ENCODE results near the gene ARF6. TPM values are rescaled to one million over a fixed set of nuclear protein-coding genes. Genes with fewer than 3 reads are reported as not detected.

ARF6 gene
- total RNA-seq, 1 experiment from 2014 or later: 58.8 TPM

DNA sequence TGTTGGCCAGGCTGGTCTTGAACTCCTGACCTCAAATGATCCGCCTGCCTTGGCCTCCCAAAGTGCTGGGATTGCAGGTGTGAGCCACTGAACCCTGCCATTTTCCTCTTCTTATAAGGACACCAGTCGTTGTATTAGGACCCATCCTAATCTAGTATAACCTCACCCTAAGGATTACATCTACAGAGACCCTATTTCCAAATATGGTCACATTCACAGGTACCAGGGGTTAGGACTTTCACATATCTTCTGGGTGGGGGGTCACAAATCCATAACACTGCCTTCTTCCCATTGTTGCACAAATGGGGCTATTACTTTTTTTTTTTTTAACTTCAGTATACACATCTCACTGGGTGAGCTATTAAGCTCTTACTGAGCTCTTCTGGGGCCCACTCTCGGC, 38.6 kb downstream of the ARF6 start:
- Mint-ChIP-seq H3K4me1 (ENCODE audit: low read depth, unreplicated experiment) (peaks cover 7% of the 10 kb centered on the region), H3K36me3 (ENCODE audit: insufficient read depth, unreplicated experiment) (no peaks in the 10 kb centered on the region), H3K4me3 (ENCODE audit: unreplicated experiment) (no peak overlapping the region), H3K27me3 (ENCODE audit: insufficient read depth, unreplicated experiment) (no peaks in the 10 kb centered on the region), H3K9me3 (ENCODE audit: unreplicated experiment) (peaks cover 6% of the 10 kb centered on the region), H3K27ac (ENCODE audit: unreplicated experiment) (no peak overlapping the region)
- ChIA-PET CTCF (no interaction called here), POLR2A (no interaction called here)
- H3K9me3 ChIP-seq: no peaks in the 10 kb centered on the region
- H3K4me1 ChIP-seq: no peaks in the 10 kb centered on the region
- H3K36me3 ChIP-seq (ENCODE audit: control insufficient read depth, insufficient read depth, low read length): no peaks in the 10 kb centered on the region
- no peaks in the 10 kb centered on the region for H3K27me3 ChIP-seq (replicated peaks; ENCODE audit: control insufficient read depth, insufficient read depth, low read length)
- no peak for TF ChIP-seq CTCF (IDR thresholded peaks at IDR 0.05; ENCODE audit: insufficient read depth in 1 of 2, low read depth in 1 of 2, low read length in 1 of 2, severe bottlenecking in 1 of 2, unreplicated experiment in 1 of 2)
- DNase-seq: no peak
- BruUV-seq (replicated peaks): no TSS peak
- intact Hi-C loops (cut with micrococcal nuclease; ENCODE audit: unreplicated experiment): no loop called here
- no peak overlapping the region for H3K4me3 ChIP-seq (ENCODE audit: low read depth, low read length)

- no peak for TF ChIP-seq CTCF (IDR thresholded peaks at IDR 0.05; ENCODE audit: insufficient read depth in 1 of 2, low read depth in 1 of 2, low read length in 1 of 2, severe bottlenecking in 1 of 2, unreplicated experiment in 1 of 2)
- no TSS peak for BruUV-seq (replicated peaks)
- intact Hi-C loops (cut with micrococcal nuclease; ENCODE audit: unreplicated experiment): no loop called here
- H3K4me3 ChIP-seq (ENCODE audit: low read depth, low read length): no peak overlapping the region
- Mint-ChIP-seq H3K4me3 (ENCODE audit: unreplicated experiment) (no peak overlapping the region), H3K9me3 (ENCODE audit: unreplicated experiment) (peaks cover 13% of the 10 kb centered on the region), H3K27ac (ENCODE audit: unreplicated experiment) (no peak overlapping the region), H3K36me3 (ENCODE audit: insufficient read depth, unreplicated experiment) (no peaks in the 10 kb centered on the region), H3K27me3 (ENCODE audit: insufficient read depth, unreplicated experiment) (no peaks in the 10 kb centered on the region), H3K4me1 (ENCODE audit: low read depth, unreplicated experiment) (peaks cover 7% of the 10 kb centered on the region)
- no peak for DNase-seq
- ChIA-PET POLR2A (no interaction called here), CTCF (interaction anchor here (0.6 kb wide), 1 partner anchor 258 kb away, joined by 3 read pairs; no protein-coding TSS in a partner anchor)
- H3K9me3 ChIP-seq: peaks cover 7% of the 10 kb centered on the region
- no peaks in the 10 kb centered on the region for H3K36me3 ChIP-seq (ENCODE audit: control insufficient read depth, insufficient read depth, low read length)
- H3K27me3 ChIP-seq (replicated peaks; ENCODE audit: control insufficient read depth, insufficient read depth, low read length): no peaks in the 10 kb centered on the region
- H3K4me1 ChIP-seq: no peaks in the 10 kb centered on the region
Measured at GRCh38 chr14:49933128-49933527, 40.2 kb downstream of the ARF6 start.

DNA sequence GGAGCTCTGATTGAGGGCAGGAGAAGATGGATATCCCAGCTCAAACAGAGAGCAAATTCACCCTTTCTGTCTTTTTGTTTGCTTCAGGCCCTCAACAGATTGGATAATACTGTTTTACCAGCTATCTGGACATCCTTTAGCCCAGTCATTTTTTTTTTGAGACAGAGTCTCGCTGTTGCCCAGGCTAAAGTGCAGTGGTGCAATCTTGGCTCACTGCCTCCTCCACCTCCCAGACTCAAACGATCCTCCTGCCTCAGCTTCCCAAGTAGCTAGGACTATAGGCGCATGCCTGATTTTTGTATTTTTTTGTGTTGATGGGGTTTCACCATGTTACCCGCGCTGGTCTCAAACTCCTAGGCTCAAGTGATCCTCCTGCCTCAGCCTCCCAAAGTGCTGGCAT, 40.8 kb downstream of the ARF6 start:
- Mint-ChIP-seq H3K4me1 (ENCODE audit: low read depth, unreplicated experiment) (peaks cover 7% of the 10 kb centered on the region), H3K36me3 (ENCODE audit: insufficient read depth, unreplicated experiment) (no peaks in the 10 kb centered on the region), H3K27me3 (ENCODE audit: insufficient read depth, unreplicated experiment) (no peaks in the 10 kb centered on the region), H3K27ac (ENCODE audit: unreplicated experiment) (no peak overlapping the region), H3K4me3 (ENCODE audit: unreplicated experiment) (no peak overlapping the region), H3K9me3 (ENCODE audit: unreplicated experiment) (peaks cover 13% of the 10 kb centered on the region)
- CTCF ChIA-PET: no interaction called here
- H3K9me3 ChIP-seq: peaks cover 7% of the 10 kb centered on the region
- no peak for TF ChIP-seq CTCF (IDR thresholded peaks at IDR 0.05; ENCODE audit: insufficient read depth in 1 of 2, low read depth in 1 of 2, low read length in 1 of 2, severe bottlenecking in 1 of 2, unreplicated experiment in 1 of 2)
- POLR2A ChIA-PET: no interaction called here
- no peaks in the 10 kb centered on the region for H3K36me3 ChIP-seq (ENCODE audit: control insufficient read depth, insufficient read depth, low read length)
- intact Hi-C loops (cut with micrococcal nuclease; ENCODE audit: unreplicated experiment): no loop called here
- no peak for DNase-seq
- BruUV-seq (replicated peaks): no TSS peak
- H3K27me3 ChIP-seq (replicated peaks; ENCODE audit: control insufficient read depth, insufficient read depth, low read length): no peaks in the 10 kb centered on the region
- H3K4me1 ChIP-seq: no peaks in the 10 kb centered on the region
- H3K4me3 ChIP-seq (ENCODE audit: low read depth, low read length): no peak overlapping the region
